Measurements from ENCODE around the gene MLN. TPM values are rescaled to one million over a fixed set of nuclear protein-coding genes. Genes with fewer than 3 reads are reported as not detected.

The MLN gene
- total and polyA plus RNA-seq, 2 experiments from 2014 or later: not detected

GRCh38 chr6:33744895-33745546, 58.8 kb downstream of the MLN start (continued):
- TF ChIP-seq ZNF462 (CRISPR knock-in tag; IDR thresholded peaks at IDR 0.05) (no peak), NANOG (IDR thresholded peaks at IDR 0.05; ENCODE audit: borderline replicate concordance) (no peak), EZH2 (IDR thresholded peaks at IDR 0.05; ENCODE audit: low read depth, unreplicated experiment) (no peak), ZNF114 (CRISPR knock-in tag; IDR thresholded peaks at IDR 0.05) (no peak), EZH2phosphoT487 (IDR thresholded peaks at IDR 0.05; ENCODE audit: unreplicated experiment) (no peak)

Other genes starting within 250 kb of the MLN start
- 45.0 and 50.7 TPM in 2 replicates for gene BAK1, start 223.7 kb downstream of the MLN start, total RNA-seq (2014; rRNA removed; shearing (Covaris generic))
- 21.9 and 22.2 TPM in 2 replicates for gene BAK1, start 223.7 kb downstream of the MLN start, polyA plus RNA-seq (2016; fragmentation: Nextera tagmentation; extraction: Ambion mirVana)
- 29.8 and 31.9 TPM in 2 replicates for gene ITPR3, start 182.7 kb downstream of the MLN start, total RNA-seq (2014; rRNA removed; shearing (Covaris generic))
- 7.1 and 7.3 TPM in 2 replicates for gene ITPR3, start 182.7 kb downstream of the MLN start, polyA plus RNA-seq (2016; fragmentation: Nextera tagmentation; extraction: Ambion mirVana)
- 33.9 and 48.9 TPM in 2 replicates for gene UQCC2, start 92.3 kb downstream of the MLN start, total RNA-seq (2014; rRNA removed; shearing (Covaris generic))
- gene UQCC2, start 92.3 kb downstream of the MLN start, polyA plus RNA-seq (2016; fragmentation: Nextera tagmentation; extraction: Ambion mirVana): 379 and 450 TPM in 2 replicates
- 0.14 TPM in 1 of 2 replicates, not detected in the other for gene IP6K3, start 57.1 kb downstream of the MLN start, total RNA-seq (2014; rRNA removed; shearing (Covaris generic))
- 0.16 TPM in 2 replicates for gene IP6K3, start 57.1 kb downstream of the MLN start, polyA plus RNA-seq (2016; fragmentation: Nextera tagmentation; extraction: Ambion mirVana)
- gene LEMD2, start 14.9 kb downstream of the MLN start, total RNA-seq (2014; rRNA removed; shearing (Covaris generic)): 55.6 and 64.7 TPM in 2 replicates
- gene LEMD2, start 14.9 kb downstream of the MLN start, polyA plus RNA-seq (2016; fragmentation: Nextera tagmentation; extraction: Ambion mirVana): 28.6 and 32.0 TPM in 2 replicates